Body of pancreas (tissue), 4 donors: ENCODE results near the gene BGN.

Experiments
- CTCF ChIP-seq, 7 experiments: fragments of 450-650 bp in 4 of 7; fragments of 200-600 bp in 3 of 7; sonication (generic) in 3 of 7; IDR thresholded peaks; one replicate each; pipeline ENCODE4 v1.5.1; 2016 to 2019; ENCODE audit warnings: antibody characterized with exemption in 7 of 7
- POLR2A ChIP-seq, 3 donors: fragments of 450-650 bp; IDR thresholded peaks; one replicate each; pipeline ENCODE4 v1.6.1; 2016; ENCODE audit warnings: antibody characterized with exemption in 3 of 3, mild to moderate bottlenecking in 2 of 3

- TF ChIP-seq CTCF (IDR thresholded peaks at IDR 0.05) = no peak
- TF ChIP-seq POLR2A (IDR thresholded peaks at IDR 0.05) = no peak
Measured at GRCh38 chrX:153450949-153451277, 43.9 kb upstream of the BGN start.
